Astrocyte (in vitro differentiated cells and primary cell): ENCODE results near the gene ZNF628. TPM values are rescaled to one million over a fixed set of nuclear protein-coding genes. Genes with fewer than 3 reads are reported as not detected.

Experiments
- DNase-seq: peaks from one replicate; pipeline ENCODE4 v3.0.0-alpha.2; 2010; ENCODE audit warnings: low read depth
- FAIRE-seq: peaks from 2 replicates; lab custom pipeline; 2011; peaks lifted over from hg19 to GRCh38; lab: Jason Lieb, UNC
- H2AFZ ChIP-seq: 2 replicates; pipeline ENCODE4 v1.6.0; 2012; ENCODE audit warnings: low read depth, low read length, inconsistent platforms
- H3K27ac ChIP-seq: 2 replicates; pipeline ENCODE4 v1.5.1; 2011; ENCODE audit warnings: low read depth, low read length, inconsistent platforms
- H3K27me3 ChIP-seq: 2 replicates; pipeline ENCODE4 v1.6.0; 2011; ENCODE audit warnings: low read length, inconsistent platforms; ENCODE audit not compliant: insufficient read depth
- H3K36me3 ChIP-seq: 2 replicates; pipeline ENCODE4 v1.5.1; 2011; ENCODE audit warnings: low read length, inconsistent platforms; ENCODE audit not compliant: insufficient read depth
- H3K4me1 ChIP-seq: 2 replicates; pipeline ENCODE4 v1.5.1; 2011; ENCODE audit warnings: low read length, inconsistent platforms; ENCODE audit not compliant: insufficient read depth
- H3K4me2 ChIP-seq: 2 replicates; pipeline ENCODE4 v1.6.0; 2012; ENCODE audit warnings: low read length, inconsistent platforms
- H3K4me3 ChIP-seq: 2 replicates; pipeline ENCODE4 v1.5.1; 2011; ENCODE audit warnings: low read depth, mild to moderate bottlenecking, low read length, inconsistent platforms; ENCODE audit not compliant: insufficient read depth
- H3K79me2 ChIP-seq: 2 replicates; pipeline ENCODE4 v1.6.0; 2012; ENCODE audit warnings: mild to moderate bottlenecking, low read length, inconsistent platforms; ENCODE audit not compliant: insufficient read depth
- H3K9ac ChIP-seq: 2 replicates; pipeline ENCODE4 v1.6.0; 2012; ENCODE audit warnings: mild to moderate bottlenecking, low read length, inconsistent platforms
- H3K9me3 ChIP-seq: 2 replicates; pipeline ENCODE4 v1.5.1; 2012; ENCODE audit warnings: low read depth, mild to moderate bottlenecking, low read length, inconsistent platforms; ENCODE audit not compliant: insufficient read depth
- H4K20me1 ChIP-seq: 2 replicates; pipeline ENCODE4 v1.6.0; 2012; ENCODE audit warnings: low read length, inconsistent platforms; ENCODE audit not compliant: insufficient read depth
- H3K27ac Mint-ChIP-seq: one replicate; pipeline ENCODE4 v1.8.0; 2021; ENCODE audit warnings: mild to moderate bottlenecking, mixed read lengths; ENCODE audit not compliant: unreplicated experiment
- H3K27me3 Mint-ChIP-seq: one replicate; pipeline ENCODE4 v1.8.0; 2021; ENCODE audit warnings: low read depth, mixed read lengths; ENCODE audit not compliant: unreplicated experiment
- H3K36me3 Mint-ChIP-seq: one replicate; pipeline ENCODE4 v1.8.0; 2021; ENCODE audit warnings: low read depth, mixed read lengths; ENCODE audit not compliant: unreplicated experiment
- H3K4me1 Mint-ChIP-seq: one replicate; pipeline ENCODE4 v1.8.0; 2021; ENCODE audit warnings: low read depth, mixed read lengths; ENCODE audit not compliant: unreplicated experiment
- H3K4me3 Mint-ChIP-seq: one replicate; pipeline ENCODE4 v1.8.0; 2021; ENCODE audit warnings: mild to moderate bottlenecking, moderate library complexity, mixed read lengths; ENCODE audit not compliant: unreplicated experiment
- H3K9me3 Mint-ChIP-seq: one replicate; pipeline ENCODE4 v1.8.0; 2021; ENCODE audit warnings: mild to moderate bottlenecking, mixed read lengths; ENCODE audit not compliant: unreplicated experiment
- CTCF ChIP-seq: IDR thresholded peaks from 2 replicates; pipeline ENCODE4 v1.5.1; 2011; ENCODE audit warnings: low read depth, mild to moderate bottlenecking, inconsistent platforms, low read length, moderate library complexity; ENCODE audit not compliant: insufficient read depth
- EZH2 ChIP-seq: IDR thresholded peaks from 2 replicates; pipeline ENCODE4 v1.6.1; 2012; ENCODE audit warnings: mild to moderate bottlenecking, low read length, inconsistent platforms; ENCODE audit not compliant: insufficient read depth
- total RNA-seq: library from RNA; stranded (reverse); gene quantifications from 2 replicates; pipeline ENCODE4 v1.2.1, GENCODE V29; 2021

ZNF628 gene
- total RNA-seq, 1 donor from 2014 or later, result 9.9 TPM

GRCh38 chr19:55472463-55472862 is 4.0 kb upstream of the ZNF628 start:
- Histone ChIP-seq H3K4me3 (no peak overlapping the region), H3K4me2 (peak overlapping the region; percentile 16), H3K79me2 (no peaks in the 10 kb centered on the region), H3K4me1 (peaks cover 33% of the 10 kb centered on the region), H3K9me3 (no peaks in the 10 kb centered on the region), H4K20me1 (no peaks in the 10 kb centered on the region), H3K9ac (peak overlapping the region; percentile 54), H2AFZ (no peak overlapping the region), H3K27me3 (no peaks in the 10 kb centered on the region), H3K27ac (peak overlapping the region; percentile 1), H3K36me3 (no peaks in the 10 kb centered on the region)
- H3K27ac Mint-ChIP-seq, result no peak overlapping the region
- H3K4me3 Mint-ChIP-seq, result no peak overlapping the region
- H3K27me3 Mint-ChIP-seq, result no peaks in the 10 kb centered on the region
- FAIRE-seq (peak; percentile 29), DNase-seq (peak; percentile 86)
- TF ChIP-seq EZH2 (no peak), CTCF (no peak)
- peaks cover 3% of the 10 kb centered on the region for H3K4me1 Mint-ChIP-seq
- no peaks in the 10 kb centered on the region for H3K36me3 Mint-ChIP-seq
- H3K9me3 Mint-ChIP-seq, result no peaks in the 10 kb centered on the region

DNA sequence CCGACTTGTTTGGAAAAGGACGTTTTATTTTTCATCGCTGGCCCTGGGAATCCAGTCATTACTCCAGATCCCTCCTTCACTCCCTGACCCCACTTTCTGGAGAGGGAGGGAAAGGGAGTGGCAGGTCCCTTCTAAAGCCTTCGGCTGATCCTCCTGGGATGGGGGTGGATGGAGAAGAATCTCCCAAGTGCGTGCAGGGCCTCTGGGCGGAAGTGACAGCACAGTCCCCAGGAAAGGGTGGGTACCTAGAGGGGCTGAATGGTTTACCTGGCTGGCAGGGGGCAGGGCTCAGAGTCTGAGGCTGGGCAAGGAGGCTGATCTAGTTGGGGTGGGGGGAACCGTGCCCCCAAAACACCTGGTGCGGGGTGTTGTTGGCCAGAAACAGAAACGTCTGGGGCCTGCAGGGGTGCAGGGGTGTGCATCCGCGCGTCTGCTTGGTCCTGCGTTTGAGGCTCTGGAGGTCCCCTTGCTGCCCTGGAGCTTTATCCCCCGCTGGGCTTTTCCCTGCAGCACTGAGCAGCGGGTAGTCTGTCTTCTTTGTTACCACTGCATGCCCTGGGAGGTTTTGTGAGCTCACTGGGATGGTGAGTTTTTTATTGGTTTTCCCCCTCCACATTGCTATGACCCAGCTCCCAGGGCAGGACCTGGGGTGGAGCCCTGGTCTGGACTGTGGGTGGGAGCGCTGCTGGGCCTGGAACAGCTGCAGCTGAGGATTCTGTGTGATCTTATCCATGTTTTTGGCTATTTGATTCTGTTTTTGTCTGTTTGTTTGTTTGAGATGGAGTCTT is 3.0 kb upstream of the ZNF628 start:
- Histone ChIP-seq H3K9me3 (no peaks in the 10 kb centered on the region), H3K79me2 (peaks cover 9% of the 10 kb centered on the region), H3K9ac (peak overlapping the region; percentile 54), H3K27me3 (no peaks in the 10 kb centered on the region), H4K20me1 (no peaks in the 10 kb centered on the region), H3K4me3 (no peak overlapping the region), H3K36me3 (no peaks in the 10 kb centered on the region), H3K4me2 (peak overlapping the region; percentile 37), H3K27ac (peak overlapping the region; percentile 1), H2AFZ (peak overlapping the region; percentile 56), H3K4me1 (peaks cover 33% of the 10 kb centered on the region)
- H3K4me3 Mint-ChIP-seq, result no peak overlapping the region
- H3K36me3 Mint-ChIP-seq, result no peaks in the 10 kb centered on the region
- TF ChIP-seq EZH2, result no peak
- TF ChIP-seq CTCF, result no peak
- H3K27ac Mint-ChIP-seq, result no peak overlapping the region
- FAIRE-seq (no peak), DNase-seq (no peak)
- peaks cover 7% of the 10 kb centered on the region for H3K4me1 Mint-ChIP-seq
- no peaks in the 10 kb centered on the region for H3K27me3 Mint-ChIP-seq
- no peaks in the 10 kb centered on the region for H3K9me3 Mint-ChIP-seq
